GM21381 (cell line): ENCODE results near the gene ZFP69B.
A peak's percentile ranks its signal among the peaks of the same experiment; 100 is the strongest.
"Not testable (repeated sequence)": the region's sequence is repeated elsewhere in the genome, so short reads cannot be mapped to it uniquely, and the experiment has no call there.

Source experiments
- ATAC-seq: cut with Tn5 transposase; IDR thresholded peaks from one replicate; pipeline ENCODE4 v1.9.1; 2021; ENCODE audit warnings: mild to moderate bottlenecking, moderate library complexity; ENCODE audit not compliant: unreplicated experiment

The ZFP69B gene

GRCh38 chr1:40435471-40435870 is 14.8 kb upstream of the ZFP69B start:
- no peak for ATAC-seq

GRCh38 chr1:40435876-40436275 is 14.4 kb upstream of the ZFP69B start:
- no peak for ATAC-seq

GRCh38 chr1:40438391-40439015 is 11.8 kb upstream of the ZFP69B start:
- ATAC-seq: no peak

GRCh38 chr1:40439247-40439646 is 11.0 kb upstream of the ZFP69B start:
- ATAC-seq: no peak

GRCh38 chr1:40450495-40451237 is 390 bp downstream of the ZFP69B start:
- peak; percentile 29 for ATAC-seq

GRCh38 chr1:40451238-40451585 is 936 bp downstream of the ZFP69B start:
- ATAC-seq: no peak

- ATAC-seq: no peak
These were observed 4.6 kb downstream of the ZFP69B start for GRCh38 chr1:40454873-40455272.

- ATAC-seq: no peak
These were observed 12.8 kb downstream of the ZFP69B start for GRCh38 chr1:40462956-40463590.

GRCh38 chr1:40469327-40469726 is 19.1 kb downstream of the ZFP69B start:
- ATAC-seq: no peak

GRCh38 chr1:40475268-40475667 is 25.0 kb downstream of the ZFP69B start:
- no peak for ATAC-seq

- ATAC-seq: peak; percentile 84
These were observed 26.8 kb downstream of the ZFP69B start, which contains the start of gene ZFP69 for GRCh38 chr1:40476924-40477677. TSS of gene ZFP69 (plus strand) at chr1:40477290. CDS start at chr1:40479362, 2,072 bp downstream.

GRCh38 chr1:40477678-40478053 is 27.4 kb downstream of the ZFP69B start:
- ATAC-seq: peak; percentile 34

GRCh38 chr1:40478276-40478675 is 28.0 kb downstream of the ZFP69B start:
- ATAC-seq: no peak

GRCh38 chr1:40479156-40479555 is 28.9 kb downstream of the ZFP69B start:
- ATAC-seq: no peak

GRCh38 chr1:40495315-40495903 is 45.1 kb downstream of the ZFP69B start:
- no peak for ATAC-seq

GRCh38 chr1:40502651-40503050 is 52.4 kb downstream of the ZFP69B start:
- ATAC-seq: not testable (repeated sequence)

- ATAC-seq: no peak
These were observed 57.7 kb downstream of the ZFP69B start for GRCh38 chr1:40507973-40508372.

GRCh38 chr1:40508375-40509341 is 58.4 kb downstream of the ZFP69B start, which contains the start of gene EXO5:
TSS of gene EXO5 (plus strand) at chr1:40508767. CDS start at chr1:40514545, 5,778 bp downstream.
- ATAC-seq: peak; percentile 97
